SK-N-SH (cell line): ENCODE results near the gene PELI3. TPM values are rescaled to one million over a fixed set of nuclear protein-coding genes. Genes with fewer than 3 reads are reported as not detected.

Experiments used
- ELF1 ChIP-seq: IDR thresholded peaks from 2 replicates; pipeline ENCODE4 v1.4.0; 2012
- EP300 ChIP-seq, 2 experiments: IDR thresholded peaks; 2 replicates each; pipeline versions ENCODE4 v1.4.0 to v1.6.1; 2012; ENCODE audit warnings: borderline replicate concordance in 1 of 2, low read depth in 1 of 2, low read length in 1 of 2
- EZH2phosphoT487 ChIP-seq: fragments of 200-600 bp; sonication (generic); IDR thresholded peaks from 2 replicates; pipeline ENCODE4 v1.6.1; 2017; ENCODE audit warnings: low read depth, mixed run types, mild to moderate bottlenecking, antibody characterized with exemption, moderate library complexity, borderline replicate concordance
- FOSL2 ChIP-seq: IDR thresholded peaks from 2 replicates; pipeline ENCODE4 v1.4.0; 2012; ENCODE audit warnings: low read depth, mild to moderate bottlenecking, moderate library complexity, borderline replicate concordance
- FOXJ3 ChIP-seq: sonication (generic); formaldehyde crosslinking; IDR thresholded peaks from 2 replicates; pipeline ENCODE4 v1.5.1; 2020; ENCODE audit warnings: mild to moderate bottlenecking, missing genetic modification reagents
- GABPA ChIP-seq: IDR thresholded peaks from 2 replicates; pipeline ENCODE4 v1.4.0; 2012; ENCODE audit warnings: low read depth, mild to moderate bottlenecking
- GATA2 ChIP-seq: sonication (generic); formaldehyde crosslinking; IDR thresholded peaks from 2 replicates; pipeline ENCODE4 v1.5.0; 2020; ENCODE audit warnings: mild to moderate bottlenecking, missing genetic modification reagents
- IRF3 ChIP-seq: fragments of 150-350 bp; IDR thresholded peaks from 2 replicates; pipeline ENCODE4 v1.6.1; 2016; ENCODE audit warnings: mild to moderate bottlenecking, low read depth, low read length
- JUND ChIP-seq: IDR thresholded peaks from 2 replicates; pipeline ENCODE4 v1.4.0; 2012
- MXI1 ChIP-seq: IDR thresholded peaks from 2 replicates; pipeline ENCODE4 v1.6.1; 2012; ENCODE audit warnings: mild to moderate bottlenecking, low read depth, low read length, improper control_type of control experiment
- PBX3 ChIP-seq: IDR thresholded peaks from 2 replicates; pipeline ENCODE4; 2012
- POLR2AphosphoS5 ChIP-seq: IDR thresholded peaks from 2 replicates; pipeline ENCODE4 v1.6.1; 2012; ENCODE audit warnings: low read depth, low read length
- RAD21 ChIP-seq: IDR thresholded peaks from 2 replicates; pipeline ENCODE4 v1.6.1; 2012; ENCODE audit warnings: mild to moderate bottlenecking, low read length
- REST ChIP-seq: IDR thresholded peaks from 2 replicates; pipeline ENCODE4 v1.6.1; 2012; ENCODE audit warnings: mild to moderate bottlenecking, low read depth, low read length, moderate library complexity
- SIN3A ChIP-seq: IDR thresholded peaks from 2 replicates; pipeline ENCODE4 v1.6.1; 2012; ENCODE audit warnings: low read depth, mild to moderate bottlenecking, low read length, moderate library complexity, borderline replicate concordance
- TAF1 ChIP-seq: IDR thresholded peaks from 2 replicates; pipeline ENCODE4 v1.6.1; 2012; ENCODE audit warnings: low read depth, mild to moderate bottlenecking, low read length, moderate library complexity, borderline replicate concordance
- TCF12 ChIP-seq: IDR thresholded peaks from 2 replicates; pipeline ENCODE4 v1.4.0; 2012
- TEAD4 ChIP-seq: IDR thresholded peaks from 2 replicates; pipeline ENCODE4 v1.4.0; 2012; ENCODE audit warnings: mild to moderate bottlenecking, borderline replicate concordance; ENCODE audit not compliant: insufficient read depth
- USF1 ChIP-seq: IDR thresholded peaks from 2 replicates; pipeline ENCODE4 v1.4.0; 2012; ENCODE audit warnings: low read depth, borderline replicate concordance
- YY1 ChIP-seq: IDR thresholded peaks from 2 replicates; pipeline ENCODE4 v1.4.0; 2012; ENCODE audit warnings: low read depth, mild to moderate bottlenecking
- polyA plus RNA-seq, 3 experiments: library from polyadenylated mRNA; depleted of rRNA; stranded (reverse); fragments of >200 nt; gene quantifications; 2 replicates each; pipeline ENCODE4 v1.2.3, GENCODE V29; 2012

Gene PELI3
- polyA plus RNA-seq, 1 of the 3 experiments (the other 2 are of a cell fraction) = 7.0 TPM

- TF ChIP-seq REST (peak; percentile 44; the same call in 1 of the 2 replicates), POLR2AphosphoS5 (peak; percentile 84; the same call in 1 of the 2 replicates), SIN3A (peak; percentile 20; the same call in 1 of the 2 replicates), JUND (no peak), FOSL2 (no peak), USF1 (no peak), RAD21 (no peak), EZH2phosphoT487 (no peak), TAF1 (peak; percentile 65; the same call in 1 of the 2 replicates), MXI1 (peak; percentile 54), FOXJ3 (CRISPR knock-in tag) (no peak), GATA2 (CRISPR knock-in tag) (no peak), PBX3 (peak; percentile 99), YY1 (no peak), TEAD4 (no peak), EP300 (IDR thresholded peaks at IDR 0.05; ENCODE audit: borderline replicate concordance in 1 of 2, low read depth in 1 of 2, low read length in 1 of 2) (no peak), TCF12 (no peak), GABPA (peak; percentile 78), ELF1 (peak; percentile 98), IRF3 (peak; percentile 52)
- TF ChIP-seq, all 33 proteins: peak for 14
These were observed 13.6 kb downstream of the PELI3 start, which contains the start of gene DPP3 (continued) for GRCh38 chr11:66480117-66480938.
